Loucy (cell line): ENCODE data around the gene KCNK13.

Source experiments
- EZH2phosphoT487 ChIP-seq: fragments of 200-600 bp; IDR thresholded peaks from 2 replicates; pipeline ENCODE4 v1.6.1; 2018; ENCODE audit warnings: antibody characterized with exemption, mild to moderate bottlenecking, moderate library complexity, borderline replicate concordance
- TF ChIP-seq, protein P1 (sequence below): fragments of 200-600 bp; sonication (generic); conservative IDR thresholded peaks from 2 replicates; pipeline ENCODE4 v1.5.1; 2014; ENCODE audit warnings: mild to moderate bottlenecking, antibody characterized with exemption, low read length

DNA sequence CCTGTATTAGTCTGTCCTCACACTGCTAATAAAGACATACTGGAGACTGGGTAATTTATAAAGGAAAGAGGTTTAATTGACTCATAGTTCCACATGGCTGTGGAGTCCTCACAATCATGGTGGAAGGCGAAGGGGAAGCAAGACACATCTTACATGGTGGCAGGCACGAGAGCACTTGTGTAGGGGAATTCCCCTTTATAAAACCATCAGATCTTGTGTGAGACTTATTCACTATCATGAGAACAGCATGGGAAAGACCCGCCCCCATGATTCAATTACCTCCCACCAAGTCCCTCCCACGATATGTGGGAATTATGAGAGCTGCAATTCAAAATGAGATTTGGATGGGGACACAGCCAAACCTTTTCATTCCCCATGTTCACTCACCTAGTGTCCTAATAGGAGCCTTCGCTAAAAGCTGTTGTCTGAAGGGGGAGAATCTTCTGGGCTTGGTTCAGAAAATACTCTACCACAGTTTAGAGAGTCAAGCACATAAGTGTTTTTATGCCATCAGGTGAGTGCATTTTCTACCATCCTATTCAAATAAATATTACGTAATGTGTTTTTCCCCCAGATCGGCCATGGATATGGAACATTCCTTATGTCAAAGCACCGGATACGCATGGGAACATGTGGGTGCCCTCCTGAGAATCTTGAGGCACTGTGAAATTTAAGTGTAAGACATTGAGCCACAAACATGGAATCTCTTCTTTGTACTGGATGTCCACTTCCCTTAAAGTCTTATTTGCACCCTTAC is 19.1 kb upstream of the KCNK13 start:
- TF ChIP-seq, protein P1, sequence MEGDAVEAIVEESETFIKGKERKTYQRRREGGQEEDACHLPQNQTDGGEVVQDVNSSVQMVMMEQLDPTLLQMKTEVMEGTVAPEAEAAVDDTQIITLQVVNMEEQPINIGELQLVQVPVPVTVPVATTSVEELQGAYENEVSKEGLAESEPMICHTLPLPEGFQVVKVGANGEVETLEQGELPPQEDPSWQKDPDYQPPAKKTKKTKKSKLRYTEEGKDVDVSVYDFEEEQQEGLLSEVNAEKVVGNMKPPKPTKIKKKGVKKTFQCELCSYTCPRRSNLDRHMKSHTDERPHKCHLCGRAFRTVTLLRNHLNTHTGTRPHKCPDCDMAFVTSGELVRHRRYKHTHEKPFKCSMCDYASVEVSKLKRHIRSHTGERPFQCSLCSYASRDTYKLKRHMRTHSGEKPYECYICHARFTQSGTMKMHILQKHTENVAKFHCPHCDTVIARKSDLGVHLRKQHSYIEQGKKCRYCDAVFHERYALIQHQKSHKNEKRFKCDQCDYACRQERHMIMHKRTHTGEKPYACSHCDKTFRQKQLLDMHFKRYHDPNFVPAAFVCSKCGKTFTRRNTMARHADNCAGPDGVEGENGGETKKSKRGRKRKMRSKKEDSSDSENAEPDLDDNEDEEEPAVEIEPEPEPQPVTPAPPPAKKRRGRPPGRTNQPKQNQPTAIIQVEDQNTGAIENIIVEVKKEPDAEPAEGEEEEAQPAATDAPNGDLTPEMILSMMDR: no peak
- no peak for TF ChIP-seq EZH2phosphoT487
